CD4-positive, alpha-beta memory T cell (primary cell): Measurements from ENCODE around the gene TCF3. TPM values are rescaled to one million over a fixed set of nuclear protein-coding genes. Genes with fewer than 3 reads are reported as not detected.

ENCODE experiments used
- CTCF ChIA-PET: fragments of 350-600 bp; sonication (Branson Sonifier 250); formaldehyde crosslinking; loops from one replicate; lab custom pipeline; 2021; ENCODE audit warnings: inconsistent platforms; ENCODE audit not compliant: partially characterized antibody; lab: Charles Lee
- POLR2A ChIA-PET: fragments of 350-600 bp; sonication (Branson Sonifier 250); formaldehyde crosslinking; loops from one replicate; lab custom pipeline; 2021; ENCODE audit not compliant: partially characterized antibody; lab: Charles Lee
- DNase-seq, 5 donors: peaks; one replicate each; pipeline versions ENCODE4 v3.0.0 to v3.0.0-alpha.2; 2020 to 2022; ENCODE audit warnings: mixed read lengths in 1 of 5
- H3K27ac ChIP-seq: one replicate; pipeline ENCODE4 v1.7.0; 2013; ENCODE audit warnings: low read depth, low read length
- H3K27me3 ChIP-seq: 2 replicates; pipeline ENCODE4 v1.7.0; 2013; ENCODE audit warnings: mild to moderate bottlenecking, low read length, moderate library complexity; ENCODE audit not compliant: insufficient read depth
- H3K36me3 ChIP-seq: 2 replicates; pipeline ENCODE4 v1.7.0; 2013; ENCODE audit warnings: mild to moderate bottlenecking, low read length, moderate library complexity; ENCODE audit not compliant: insufficient read depth
- H3K4me1 ChIP-seq: 2 replicates; pipeline ENCODE4 v1.7.0; 2013; ENCODE audit warnings: mild to moderate bottlenecking, low read length, moderate library complexity; ENCODE audit not compliant: insufficient read depth
- H3K4me3 ChIP-seq, 2 donors: one replicate each; pipeline ENCODE4 v1.7.0; 2013; ENCODE audit warnings: low read length in 2 of 2, mild to moderate bottlenecking in 1 of 2
- H3K9me3 ChIP-seq, 2 donors: one replicate each; pipeline ENCODE4 v1.7.0; 2013; ENCODE audit warnings: low read length in 2 of 2, control low read depth in 1 of 2; ENCODE audit not compliant: control insufficient read depth in 1 of 2
- H3K27ac Mint-ChIP-seq, 7 donors: one replicate each; pipeline ENCODE4 v1.8.0; 2020 to 2021; ENCODE audit warnings: mixed read lengths in 7 of 7, mild to moderate bottlenecking in 6 of 7, inconsistent platforms in 3 of 7, moderate library complexity in 3 of 7
- H3K27me3 Mint-ChIP-seq, 2 donors: one replicate each; pipeline ENCODE4 v1.8.0; 2020 to 2021; ENCODE audit warnings: mixed read lengths in 2 of 2
- H3K36me3 Mint-ChIP-seq, 2 donors: one replicate each; pipeline ENCODE4 v1.8.0; 2020 to 2021; ENCODE audit warnings: mixed read lengths in 2 of 2, inconsistent platforms in 1 of 2, mild to moderate bottlenecking in 1 of 2
- H3K4me1 Mint-ChIP-seq, 4 donors: one replicate each; pipeline ENCODE4 v1.8.0; 2020 to 2021; ENCODE audit warnings: mixed read lengths in 4 of 4, mild to moderate bottlenecking in 1 of 4
- H3K4me3 Mint-ChIP-seq, 8 donors: one replicate each; pipeline ENCODE4 v1.8.0; 2020 to 2021; ENCODE audit warnings: mixed read lengths in 8 of 8, mild to moderate bottlenecking in 7 of 8, moderate library complexity in 6 of 8, inconsistent platforms in 3 of 8
- H3K9me3 Mint-ChIP-seq, 8 donors: one replicate each; pipeline ENCODE4 v1.8.0; 2020 to 2021; ENCODE audit warnings: mixed read lengths in 8 of 8, mild to moderate bottlenecking in 5 of 8, inconsistent platforms in 3 of 8, moderate library complexity in 1 of 8
- intact Hi-C: fragments of 100-400 bp; cut with micrococcal nuclease; formaldehyde crosslinking; loops from one replicate; pipeline ENCODE4 v1.15.1; 2023
- polyA plus RNA-seq, 2 donors: library from polyadenylated mRNA; unstranded; fragments of 300-500 nt; fragmentation: Illumina TruSeq; gene quantifications; one replicate each; pipeline ENCODE4 v1.2.3, GENCODE V29; 2021
- total RNA-seq, 2 experiments: library from RNA; stranded (reverse); gene quantifications; one replicate each; pipeline ENCODE4 v1.2.3, GENCODE V29; 2021

Gene TCF3
- total and polyA plus RNA-seq, 4 experiments from 2014 or later, result 1.8 to 75.7 (median 42.6) TPM

DNA sequence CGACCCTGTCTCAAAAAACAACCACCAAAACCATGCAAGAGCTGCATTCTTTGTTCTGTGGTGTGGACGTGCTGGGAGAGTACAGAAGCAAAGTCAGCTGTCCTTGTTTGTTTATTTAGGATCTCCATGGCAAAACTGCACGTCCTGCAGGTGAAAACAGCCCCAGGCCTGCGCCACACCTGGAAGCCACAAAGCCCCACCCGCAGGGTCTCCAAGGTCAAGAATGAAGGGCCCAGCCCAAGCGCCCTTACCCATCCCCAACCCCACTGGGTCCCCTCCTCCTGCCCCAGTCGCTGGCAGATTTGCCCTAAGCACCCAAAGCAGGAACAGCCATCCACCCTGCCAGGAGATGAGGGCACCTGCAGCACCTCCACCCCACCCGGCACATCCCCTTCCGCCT, 70.2 kb downstream of the TCF3 start:
- Histone ChIP-seq H3K9me3 (no peaks in the 10 kb centered on the region), H3K4me3 (no peak overlapping the region), H3K27ac (no peak overlapping the region), H3K36me3 (peaks cover 15% of the 10 kb centered on the region), H3K4me1 (no peaks in the 10 kb centered on the region), H3K27me3 (no peaks in the 10 kb centered on the region)
- CTCF ChIA-PET, result no interaction called here
- H3K4me1 Mint-ChIP-seq, result peaks cover 0 to 5% (median 1%) of the 10 kb centered on the region in 4 donors
- peaks cover 10 to 17% of the 10 kb centered on the region in 2 donors for H3K36me3 Mint-ChIP-seq
- POLR2A ChIA-PET, result interaction anchor here (0.5 to 0.9 kb wide), 2 partner anchors 11 to 57 kb away, joined by 3 read pairs; partner anchors contain the start of gene MBD3
- H3K4me3 Mint-ChIP-seq, result no peak overlapping the region
- H3K9me3 Mint-ChIP-seq, result no peaks in the 10 kb centered on the region
- no peaks in the 10 kb centered on the region for H3K27me3 Mint-ChIP-seq
- H3K27ac Mint-ChIP-seq, result no peak overlapping the region
- intact Hi-C loops, result no loop called here
- no peak for DNase-seq

DNA sequence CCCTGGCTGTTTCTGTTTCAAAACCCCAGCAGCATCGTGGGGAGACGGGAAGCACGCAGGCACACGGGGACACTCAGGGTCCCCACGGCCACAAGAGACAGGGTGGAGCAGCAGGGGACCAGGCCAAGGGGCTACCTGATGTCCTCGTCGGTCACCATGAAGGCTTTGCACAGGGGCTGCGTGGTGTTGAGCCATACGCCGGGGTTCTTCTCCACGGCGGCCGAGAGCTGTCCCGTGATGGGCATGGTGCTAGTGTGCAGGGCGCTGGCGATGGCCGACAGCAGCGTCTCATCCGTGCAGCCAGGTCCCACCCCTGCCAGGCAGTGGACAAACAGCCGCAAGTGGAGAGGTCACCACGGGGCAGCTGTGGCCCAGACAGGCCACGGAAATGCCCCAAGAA, 71.5 kb downstream of the TCF3 start:
- no peaks in the 10 kb centered on the region for H3K9me3 Mint-ChIP-seq
- Histone ChIP-seq H3K4me1 (no peaks in the 10 kb centered on the region), H3K4me3 (no peak overlapping the region), H3K36me3 (peaks cover 15% of the 10 kb centered on the region), H3K9me3 (no peaks in the 10 kb centered on the region), H3K27ac (no peak overlapping the region), H3K27me3 (no peaks in the 10 kb centered on the region)
- no peak overlapping the region for H3K27ac Mint-ChIP-seq
- ChIA-PET CTCF (no interaction called here), POLR2A (no interaction called here)
- no peak overlapping the region for H3K4me3 Mint-ChIP-seq
- H3K4me1 Mint-ChIP-seq, result peaks cover 0 to 4% (median 1%) of the 10 kb centered on the region in 4 donors
- DNase-seq, result no peak
- no peaks in the 10 kb centered on the region for H3K27me3 Mint-ChIP-seq
- H3K36me3 Mint-ChIP-seq, result peaks cover 10 to 16% of the 10 kb centered on the region in 2 donors
- intact Hi-C loops, result no loop called here

DNA sequence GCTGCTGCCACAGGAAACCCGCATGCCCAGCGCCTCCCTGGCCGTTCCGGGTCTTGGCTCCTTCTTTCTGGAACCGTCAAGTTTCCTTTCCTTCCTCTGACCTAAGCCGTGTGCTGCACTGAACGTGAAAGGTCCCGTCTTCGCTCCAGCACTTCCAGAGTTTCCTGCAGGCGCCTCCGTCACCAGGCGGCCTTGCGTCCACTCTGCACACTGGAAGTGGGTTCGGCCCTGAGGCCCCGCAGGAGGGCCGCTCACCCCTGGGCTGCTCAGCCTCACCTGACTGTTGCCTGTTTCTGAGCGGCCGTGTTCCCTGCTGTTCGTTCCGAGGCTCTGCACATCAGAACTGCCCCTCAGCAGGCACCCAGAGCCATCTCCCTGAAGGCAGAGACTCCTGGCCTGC, 72.0 kb downstream of the TCF3 start:
- Histone ChIP-seq H3K4me3 (no peak overlapping the region), H3K9me3 (no peaks in the 10 kb centered on the region), H3K4me1 (no peaks in the 10 kb centered on the region), H3K27me3 (no peaks in the 10 kb centered on the region), H3K27ac (no peak overlapping the region), H3K36me3 (peaks cover 15% of the 10 kb centered on the region)
- Mint-ChIP-seq H3K27me3 (no peaks in the 10 kb centered on the region), H3K36me3 (peaks cover 10 to 18% of the 10 kb centered on the region in 2 donors), H3K9me3 (no peaks in the 10 kb centered on the region), H3K4me3 (no peak overlapping the region), H3K27ac (no peak overlapping the region), H3K4me1 (peaks cover 0 to 2% (median under 1%) of the 10 kb centered on the region in 4 donors)
- ChIA-PET POLR2A (no interaction called here), CTCF (no interaction called here)
- intact Hi-C loops, result no loop called here
- DNase-seq, result no peak

DNA sequence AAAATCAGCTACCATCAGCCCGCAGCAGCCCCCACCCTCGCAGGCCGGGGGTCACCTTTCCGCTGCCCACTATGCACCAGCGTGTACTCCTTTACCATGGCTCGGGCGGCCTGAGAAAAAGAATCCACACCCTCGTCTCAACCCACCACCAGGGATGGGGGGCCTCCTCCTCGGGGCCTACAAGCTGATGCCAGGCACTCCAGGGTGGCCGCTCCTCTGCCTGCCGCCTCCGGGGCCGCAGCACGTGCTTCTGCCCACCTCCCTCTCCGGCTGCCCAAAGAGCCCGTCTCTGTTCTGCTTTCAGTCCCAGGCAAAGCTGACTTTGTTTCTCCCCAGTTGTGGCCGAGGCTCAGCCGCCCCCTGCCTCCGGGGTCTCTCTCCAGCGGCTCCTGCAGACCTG, 73.2 kb downstream of the TCF3 start:
- DNase-seq, result no peak
- intact Hi-C loops, result no loop called here
- Mint-ChIP-seq H3K27me3 (no peaks in the 10 kb centered on the region), H3K4me3 (no peak overlapping the region), H3K4me1 (peaks cover 0 to 2% (median 0%) of the 10 kb centered on the region in 4 donors), H3K9me3 (no peaks in the 10 kb centered on the region), H3K36me3 (peaks cover 10 to 18% of the 10 kb centered on the region in 2 donors), H3K27ac (no peak overlapping the region)
- Histone ChIP-seq H3K4me3 (no peak overlapping the region), H3K4me1 (no peaks in the 10 kb centered on the region), H3K27ac (no peak overlapping the region), H3K27me3 (no peaks in the 10 kb centered on the region), H3K9me3 (no peaks in the 10 kb centered on the region), H3K36me3 (peaks cover 15% of the 10 kb centered on the region)
- CTCF ChIA-PET, result no interaction called here
- POLR2A ChIA-PET, result interaction anchor here (0.6 kb wide), 1 partner anchor 86 kb away, joined by 3 read pairs; no protein-coding TSS in a partner anchor

DNA sequence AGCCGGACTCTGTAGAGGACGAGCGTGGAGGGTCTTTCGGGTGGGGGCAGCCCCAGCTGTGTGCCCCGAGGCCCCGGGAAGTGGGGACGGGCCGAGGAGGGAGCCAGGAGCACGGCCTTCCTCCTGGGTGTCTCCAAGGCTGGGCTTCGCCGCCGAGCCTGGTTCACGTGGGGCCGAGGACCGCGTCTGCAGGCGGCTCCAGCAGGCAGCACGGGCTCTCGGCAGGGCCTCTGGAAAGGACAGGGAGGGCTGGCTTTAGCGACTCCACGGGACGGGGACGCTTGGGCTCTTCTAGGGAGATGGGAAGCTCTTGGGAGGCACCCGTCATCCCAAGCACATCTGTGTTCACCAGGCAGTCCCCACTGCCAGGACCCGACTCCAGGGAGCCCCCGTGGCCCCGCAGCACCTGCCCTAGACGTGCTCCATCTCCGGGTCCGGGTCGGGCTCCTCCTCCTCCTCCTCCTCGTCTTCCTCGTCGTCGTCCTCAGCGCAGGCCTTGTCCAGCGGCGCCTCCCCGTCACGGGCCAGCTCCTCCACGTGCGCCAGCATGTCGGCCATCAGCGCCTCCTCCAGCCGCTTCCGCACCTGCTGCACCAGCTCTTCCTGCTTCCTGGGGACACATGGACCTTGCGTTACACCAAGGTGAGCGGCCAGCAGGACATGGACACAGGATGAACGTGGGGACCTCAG, 74.3 kb downstream of the TCF3 start:
- no peak overlapping the region for H3K27ac Mint-ChIP-seq
- Histone ChIP-seq H3K27ac (no peak overlapping the region), H3K27me3 (no peaks in the 10 kb centered on the region), H3K9me3 (no peaks in the 10 kb centered on the region), H3K36me3 (peaks cover 13% of the 10 kb centered on the region), H3K4me3 (no peak overlapping the region), H3K4me1 (no peaks in the 10 kb centered on the region)
- H3K27me3 Mint-ChIP-seq, result no peaks in the 10 kb centered on the region
- DNase-seq, result no peak
- intact Hi-C loops, result no loop called here
- peaks cover 10 to 15% of the 10 kb centered on the region in 2 donors for H3K36me3 Mint-ChIP-seq
- peaks cover 0 to 2% (median 0%) of the 10 kb centered on the region in 4 donors for H3K4me1 Mint-ChIP-seq
- H3K4me3 Mint-ChIP-seq, result no peak overlapping the region
- ChIA-PET CTCF (no interaction called here), POLR2A (no interaction called here)
- no peaks in the 10 kb centered on the region for H3K9me3 Mint-ChIP-seq

DNA sequence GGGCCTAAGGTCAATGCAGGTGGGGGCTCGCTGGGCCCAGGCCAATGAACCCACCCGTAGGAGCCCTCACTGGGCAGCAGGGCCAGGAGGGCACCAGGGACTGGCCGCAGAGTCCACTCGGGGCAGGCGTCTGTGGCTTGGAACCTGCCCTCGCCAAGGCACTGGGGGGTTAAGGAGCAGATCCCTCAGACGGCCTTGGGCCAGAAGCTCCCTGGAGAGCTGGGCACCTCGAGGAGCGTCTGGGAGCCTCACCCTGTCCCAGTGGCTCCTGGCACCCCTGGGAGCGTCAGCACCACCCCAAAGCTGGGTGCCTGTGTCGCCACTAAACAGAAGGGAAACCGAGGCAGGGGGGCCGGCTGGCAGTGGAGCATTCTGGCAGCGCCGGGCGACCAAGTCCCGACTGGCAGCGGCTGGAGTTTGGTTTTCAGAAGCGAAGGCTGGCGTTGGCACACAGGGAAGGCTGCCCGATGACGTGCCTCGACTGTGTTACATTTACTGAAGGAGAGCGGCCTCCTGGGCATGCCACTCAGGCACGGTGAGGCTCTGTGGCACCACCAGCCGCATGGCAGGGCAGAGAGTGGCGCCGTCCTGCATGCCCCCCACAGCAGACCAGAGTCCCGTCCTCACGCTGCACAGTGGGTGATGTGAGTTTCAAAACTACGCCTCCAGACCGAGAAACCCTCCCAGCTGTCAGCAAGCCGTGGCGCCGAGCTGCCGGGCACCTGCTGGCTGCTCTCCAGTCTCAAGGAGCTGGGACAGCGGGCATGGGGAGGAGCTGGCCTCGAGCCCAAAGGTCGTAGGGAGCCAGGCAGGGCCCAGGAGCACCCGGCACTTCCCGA, 75.1 kb downstream of the TCF3 start:
- ChIA-PET POLR2A (no interaction called here), CTCF (no interaction called here)
- peaks cover 10 to 13% of the 10 kb centered on the region in 2 donors for H3K36me3 Mint-ChIP-seq

More for the DNA sequence above, 75.1 kb downstream of the TCF3 start:
- no peaks in the 10 kb centered on the region for H3K9me3 ChIP-seq
- no peak for DNase-seq
- no peak overlapping the region for H3K4me3 ChIP-seq
- Mint-ChIP-seq H3K4me1 (peaks cover 0 to 2% (median 0%) of the 10 kb centered on the region in 4 donors), H3K4me3 (no peak overlapping the region), H3K27me3 (no peaks in the 10 kb centered on the region), H3K27ac (no peak overlapping the region), H3K9me3 (no peaks in the 10 kb centered on the region)
- H3K27me3 ChIP-seq, result no peaks in the 10 kb centered on the region
- H3K27ac ChIP-seq, result no peak overlapping the region
- no peaks in the 10 kb centered on the region for H3K4me1 ChIP-seq
- H3K36me3 ChIP-seq, result peaks cover 9% of the 10 kb centered on the region
- intact Hi-C loops, result no loop called here
